ENCODE data around the gene FRMPD2.
"Not testable (repeated sequence)": the region's sequence is repeated elsewhere in the genome, so short reads cannot be mapped to it uniquely, and the experiment has no call there.

The FRMPD2 gene

DNA sequence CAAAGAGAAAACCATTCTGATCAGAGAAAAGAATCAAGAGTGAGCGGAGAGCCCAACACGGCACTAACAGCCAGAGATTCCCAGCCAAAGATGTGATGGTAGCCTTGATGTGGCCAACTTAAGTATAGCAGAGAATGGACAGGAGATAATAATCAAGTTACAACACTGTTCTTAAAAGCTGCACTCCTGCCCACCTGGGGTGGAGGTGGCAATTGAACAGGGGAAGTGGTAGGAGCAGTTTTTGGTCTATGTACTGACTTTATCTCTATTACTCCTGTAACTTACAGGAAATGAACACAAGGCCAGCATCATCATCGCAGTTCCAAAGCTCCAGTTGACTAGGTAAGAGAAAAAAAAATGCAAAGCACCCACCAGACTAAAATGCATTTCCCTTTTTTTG lies 164.2 kb downstream of the FRMPD2 start:
- not testable (repeated sequence) for DNase-seq
